NB4 (cell line): Measurements from ENCODE around the gene WDR7.
A peak's percentile ranks its signal among the peaks of the same experiment; 100 is the strongest.

Experiments used
- DNase-seq: peaks from one replicate; pipeline ENCODE4 v3.0.0; 2010; ENCODE audit warnings: low read depth
- H3K4me3 ChIP-seq: one replicate; pipeline ENCODE4 v1.5.1; 2011; ENCODE audit warnings: mild to moderate bottlenecking, low read depth, low read length, moderate library complexity
- CTCF ChIP-seq: IDR thresholded peaks from one replicate; pipeline ENCODE4 v1.5.1; 2012; ENCODE audit warnings: low read depth, low read length
- MAX ChIP-seq: IDR thresholded peaks from 2 replicates; pipeline ENCODE4 v1.6.1; 2011; ENCODE audit warnings: low read depth, low read length
- MYC ChIP-seq: IDR thresholded peaks from 2 replicates; pipeline ENCODE4 v1.6.1; 2011; ENCODE audit warnings: low read depth, low read length
- POLR2A ChIP-seq: IDR thresholded peaks from 2 replicates; pipeline ENCODE4 v1.6.1; 2011; ENCODE audit warnings: mild to moderate bottlenecking; ENCODE audit not compliant: insufficient read length; ENCODE audit errors: extremely low read depth

The WDR7 gene

GRCh38 chr18:56639571-56639970 lies 11.6 kb upstream of the WDR7 start:
- TF ChIP-seq POLR2A (no peak), MAX (no peak)
- DNase-seq = no peak
- peak overlapping the region; percentile 73 for H3K4me3 ChIP-seq

DNA sequence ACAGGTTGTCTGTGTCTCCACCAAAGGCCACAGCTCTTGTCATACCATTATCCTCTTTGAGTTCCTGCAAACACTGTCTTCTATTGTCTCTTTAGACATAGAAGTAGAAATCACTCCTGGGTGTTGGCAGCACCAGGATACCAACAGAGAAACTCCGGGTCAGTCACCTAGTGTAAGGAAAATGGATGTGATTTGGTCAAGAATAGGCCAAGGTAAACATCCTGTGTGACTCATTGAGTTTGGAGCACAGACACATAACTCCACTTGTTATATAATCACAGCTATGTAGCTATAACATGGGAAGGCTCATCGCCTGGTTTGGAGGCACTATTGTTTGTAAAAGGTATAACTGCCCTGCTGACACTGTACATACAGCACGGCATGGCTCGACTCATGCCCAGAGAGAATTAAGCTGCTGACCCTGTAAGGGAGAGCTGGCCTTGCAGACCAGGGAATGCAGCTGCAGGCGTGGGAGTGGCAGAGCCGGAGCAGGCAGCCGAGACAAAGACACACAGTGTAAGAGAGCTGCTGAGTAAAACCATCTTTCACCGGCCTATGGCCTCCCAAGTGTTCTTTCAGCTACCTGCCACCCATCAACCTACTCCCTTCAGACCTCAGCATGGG lies 9.3 kb upstream of the WDR7 start:
- TF ChIP-seq CTCF (no peak), POLR2A (no peak), MYC (no peak)
- DNase-seq = no peak
- no peak overlapping the region for H3K4me3 ChIP-seq

DNA sequence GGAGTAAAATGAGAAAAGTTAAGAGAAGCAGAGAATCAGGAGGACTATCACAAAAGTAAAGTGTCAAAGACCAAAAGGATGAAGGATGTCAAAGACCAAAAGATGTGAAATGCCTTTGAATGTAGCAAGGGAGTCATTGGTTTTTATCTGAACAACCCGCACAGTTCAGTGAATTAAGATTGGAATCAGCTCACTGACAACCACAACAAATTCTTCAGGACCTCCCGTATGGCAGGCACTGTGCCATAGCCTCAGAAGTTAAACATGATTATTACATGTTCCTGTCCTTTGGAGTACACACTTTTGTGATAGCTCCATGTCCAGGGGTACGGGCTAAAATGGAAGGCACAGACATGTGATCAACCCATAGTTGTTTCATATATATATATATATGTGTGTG lies 7.8 kb upstream of the WDR7 start:
- no peak for DNase-seq
- H3K4me3 ChIP-seq = no peak overlapping the region
- no peak for TF ChIP-seq CTCF
- no peak for TF ChIP-seq MYC
- TF ChIP-seq MAX = no peak
- no peak for TF ChIP-seq POLR2A

DNA sequence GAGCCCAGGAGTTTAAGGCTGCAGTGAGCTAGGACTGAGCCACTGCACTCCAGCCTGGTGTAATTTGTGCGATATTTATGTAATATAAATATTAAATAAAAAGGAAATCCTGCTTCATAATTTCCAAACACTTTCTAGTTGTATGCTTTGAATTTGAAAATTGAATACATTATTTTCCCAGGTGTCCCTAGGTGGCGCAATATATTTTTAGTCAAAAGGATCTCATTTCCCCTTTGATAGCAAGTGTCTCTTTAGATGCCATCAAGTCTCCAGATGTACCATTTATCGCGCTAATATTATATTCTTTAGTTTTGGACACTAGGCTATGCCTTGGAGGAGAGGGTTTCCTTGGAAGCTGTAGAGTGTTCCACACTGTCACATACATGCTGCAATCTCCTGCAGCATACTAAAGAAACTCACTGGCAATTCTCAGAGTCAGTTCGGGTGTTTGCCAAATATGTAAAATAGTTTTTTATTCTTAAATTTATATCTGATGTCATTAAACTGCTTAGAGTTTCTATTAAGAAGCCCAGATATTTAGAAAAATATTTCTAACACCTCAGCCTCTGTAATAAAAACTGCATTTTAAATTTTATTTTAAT lies 5.6 kb upstream of the WDR7 start:
- peak; percentile 46 for DNase-seq
- H3K4me3 ChIP-seq = no peak overlapping the region
- TF ChIP-seq MYC (no peak), MAX (no peak), CTCF (peak; percentile 20)

GRCh38 chr18:56647071-56647470 lies 4.1 kb upstream of the WDR7 start:
- no peak overlapping the region for H3K4me3 ChIP-seq
- no peak for TF ChIP-seq MAX
- TF ChIP-seq CTCF = no peak
- TF ChIP-seq MYC = no peak
- no peak for TF ChIP-seq POLR2A
- DNase-seq = no peak

GRCh38 chr18:56647951-56648893 lies 2.9 kb upstream of the WDR7 start:
- TF ChIP-seq MAX (no peak), MYC (no peak), CTCF (no peak), POLR2A (no peak)
- DNase-seq = no peak
- H3K4me3 ChIP-seq = no peak overlapping the region
